HepG2 (cell line): ENCODE measurements around the gene RSF1. TPM values are rescaled to one million over a fixed set of nuclear protein-coding genes. Genes with fewer than 3 reads are reported as not detected.

Source experiments
- ATAC-seq: fragments of 200-7000 bp; cut with Tn5 transposase; 3 replicates; pipeline ENCODE4 v1.9.1; 2020; ENCODE audit warnings: mild to moderate bottlenecking, moderate library complexity
- BruUV-seq: library from RNA; stranded (reverse); fragments of 400-500 nt; replicated peaks from 2 replicates; lab custom pipeline; 2021; lab: Mats Ljungman, UMichigan
- CTCF ChIA-PET: fragments of 300-600 bp; formaldehyde crosslinking; extraction: SDS; loops from one replicate; lab custom pipeline; 2021; ENCODE audit warnings: low total read pairs, inconsistent platforms, low intra/inter-chr PET ratio; lab: Yijun Ruan, JAX
- POLR2A ChIA-PET: fragments of 350-600 bp; sonication (Branson Sonifier 250); formaldehyde crosslinking; loops from one replicate; lab custom pipeline; 2020; ENCODE audit warnings: antibody characterized with exemption, inconsistent platforms; lab: Yijun Ruan, JAX
- DNase-seq: peaks from one replicate; pipeline ENCODE4 v3.0.0-alpha.2; 2015; ENCODE audit warnings: low spot score
- FAIRE-seq: peaks from 3 replicates; lab custom pipeline; 2011; peaks lifted over from hg19 to GRCh38; lab: Jason Lieb, UNC
- H2AFZ ChIP-seq: one replicate; pipeline ENCODE4 v1.6.1; 2011; ENCODE audit warnings: low read length, inconsistent platforms
- H3K27ac ChIP-seq: fragments of 300-600 bp; 3 replicates; pipeline ENCODE4 v1.8.0; 2011; ENCODE audit warnings: mixed run types, mild to moderate bottlenecking, mixed read lengths, low read length, inconsistent platforms; ENCODE audit not compliant: insufficient read depth; ENCODE audit errors: extremely low read length
- H3K27me3 ChIP-seq, 2 experiments: fragments of 200-600 bp in 1 of 2; 2 replicates in 1 of 2; 3 replicates in 1 of 2; pipeline versions ENCODE4 v1.6.0 to v1.8.0; 2011; ENCODE audit warnings: low read length in 2 of 2, mild to moderate bottlenecking in 2 of 2, moderate library complexity in 2 of 2, inconsistent platforms in 1 of 2; ENCODE audit not compliant: insufficient read depth in 2 of 2, control insufficient read depth in 1 of 2
- H3K36me3 ChIP-seq, 2 experiments: fragments of 200-600 bp in 1 of 2; replicated peaks in 1 of 2; 2 replicates in 1 of 2; 3 replicates in 1 of 2; pipeline versions ENCODE4 v1.5.1 to v1.8.0; 2011; ENCODE audit warnings: low read length in 2 of 2, inconsistent platforms in 1 of 2; ENCODE audit not compliant: insufficient read depth in 2 of 2, control insufficient read depth in 1 of 2
- H3K4me1 ChIP-seq: 2 replicates; pipeline ENCODE4 v1.5.1; 2012; ENCODE audit warnings: low read length, inconsistent platforms; ENCODE audit not compliant: insufficient read depth
- H3K4me2 ChIP-seq: 2 replicates; pipeline ENCODE4 v1.6.0; 2011; ENCODE audit warnings: low read depth, low read length, inconsistent platforms
- H3K4me3 ChIP-seq, 3 experiments: fragments of 200-600 bp in 1 of 3; sonication (generic), shearing (Covaris generic) in 1 of 3; replicated peaks in 1 of 3; 2 replicates each; pipeline ENCODE4 v1.5.1; 2011 to 2016; ENCODE audit warnings: low read length in 3 of 3, inconsistent platforms in 2 of 3, low read depth in 2 of 3, mild to moderate bottlenecking in 2 of 3, control low read depth in 1 of 3, mixed read lengths in 1 of 3; ENCODE audit not compliant: insufficient read depth in 1 of 3
- H3K79me2 ChIP-seq: one replicate; pipeline ENCODE4 v1.6.1; 2011; ENCODE audit warnings: low read length, inconsistent platforms; ENCODE audit not compliant: insufficient read depth
- H3K9ac ChIP-seq: 2 replicates; pipeline ENCODE4 v1.6.0; 2011; ENCODE audit warnings: mild to moderate bottlenecking, low read depth, low read length, inconsistent platforms; ENCODE audit not compliant: insufficient read depth
- H3K9me3 ChIP-seq: 2 replicates; pipeline ENCODE4 v1.5.1; 2012; ENCODE audit warnings: mild to moderate bottlenecking, low read length
- H4K20me1 ChIP-seq: 2 replicates; pipeline ENCODE4 v1.6.0; 2011; ENCODE audit warnings: inconsistent platforms, mild to moderate bottlenecking, low read length, moderate library complexity; ENCODE audit not compliant: insufficient read depth
- CHD4 ChIP-seq: fragments of 200-600 bp; sonication (generic); IDR thresholded peaks from 2 replicates; pipeline ENCODE4 v1.7.0; 2017; ENCODE audit warnings: mild to moderate bottlenecking, low read length, borderline replicate concordance
- JUNB ChIP-seq: sonication (generic); formaldehyde crosslinking; IDR thresholded peaks from 2 replicates; pipeline ENCODE4 v1.8.0; 2022; ENCODE audit warnings: missing genetic modification reagents, mild to moderate bottlenecking, borderline replicate concordance
- TBL1XR1 ChIP-seq: fragments of 150-350 bp; IDR thresholded peaks from 2 replicates; pipeline ENCODE4 v1.6.1; 2014; ENCODE audit warnings: borderline replicate concordance, low read length; ENCODE audit not compliant: partially characterized antibody
- TBX2 ChIP-seq: sonication (generic); formaldehyde crosslinking; IDR thresholded peaks from 2 replicates; pipeline ENCODE4 v1.5.0; 2020; ENCODE audit warnings: missing genetic modification reagents, mild to moderate bottlenecking, borderline replicate concordance
- THYN1 ChIP-seq: sonication (generic); formaldehyde crosslinking; IDR thresholded peaks from 2 replicates; pipeline ENCODE4 v1.8.1; 2023; ENCODE audit warnings: low read depth, mild to moderate bottlenecking, moderate library complexity, missing genetic modification reagents, borderline replicate concordance
- ZNF724P ChIP-seq: sonication (generic); formaldehyde crosslinking; IDR thresholded peaks from 2 replicates; pipeline ENCODE4 v1.8.0; 2022; ENCODE audit warnings: missing genetic modification reagents, borderline replicate concordance
- ZNF746 ChIP-seq: sonication (generic); formaldehyde crosslinking; IDR thresholded peaks from 2 replicates; pipeline ENCODE4 v1.8.0; 2022; ENCODE audit warnings: mild to moderate bottlenecking, missing genetic modification reagents
- ZNF775 ChIP-seq: sonication (generic); formaldehyde crosslinking; IDR thresholded peaks from 2 replicates; pipeline ENCODE4 v1.4.0; 2020; ENCODE audit warnings: missing genetic modification reagents, mild to moderate bottlenecking, moderate library complexity, borderline replicate concordance
- ZNF781 ChIP-seq: sonication (generic); formaldehyde crosslinking; IDR thresholded peaks from 2 replicates; pipeline ENCODE4 v1.5.1; 2020; ENCODE audit warnings: borderline replicate concordance, mild to moderate bottlenecking, missing genetic modification reagents; ENCODE audit errors: not compliant biosample characterization
- ZNF878 ChIP-seq: sonication (generic); formaldehyde crosslinking; IDR thresholded peaks from 2 replicates; pipeline ENCODE4 v1.8.1; 2023; ENCODE audit warnings: mild to moderate bottlenecking, missing genetic modification reagents, moderate library complexity
- WGBS: methylation state at CpG from one replicate; pipeline ENCODE4 v1.1.6; 2017; ENCODE audit warnings: low lambda C conversion rate; 5-methylcytosine and 5-hydroxymethylcytosine counted together
- in situ Hi-C: cut with HindIII; loops from 2 replicates; pipeline ENCODE4 v1.10.0; 2017; ENCODE audit warnings: low pct_unique_long_range_greater_than_20kb; ENCODE audit not compliant: extremely low pct_ligation_motif_present
- intact Hi-C: fragments of 100-400 bp; cut with micrococcal nuclease; formaldehyde crosslinking; loops from one replicate; pipeline ENCODE4 v1.10.0; 2022; ENCODE audit not compliant: unreplicated experiment
- polyA plus RNA-seq, 8 experiments: library from polyadenylated mRNA; depleted of rRNA in 3 of 8; stranded (reverse) in 7 of 8; unstranded in 1 of 8; fragments of >200 nt; fragmentation: Illumina TruSeq in 4 of 8; extraction: Trizol in 4 of 8; gene quantifications; 2 replicates each; pipeline versions ENCODE4 v1.2.1 to v1.2.3, GENCODE V29; 2011 to 2016; ENCODE audit warnings: low read depth in 4 of 8, missing spikeins in 1 of 8, mixed read lengths in 1 of 8; ENCODE audit not compliant: insufficient read depth in 1 of 8
- total RNA-seq, 5 experiments: library from RNA; depleted of rRNA; stranded (reverse); fragments of >200 nt; fragmentation: Illumina TruSeq; extraction: Trizol; gene quantifications; 2 replicates each; pipeline ENCODE4 v1.2.3, GENCODE V29; 2016; ENCODE audit warnings: low read depth in 1 of 5
- TF ChIP-seq, protein P1 (sequence below): sonication (generic); formaldehyde crosslinking; IDR thresholded peaks from 2 replicates; pipeline ENCODE4 v1.8.1; 2023; ENCODE audit warnings: missing genetic modification reagents, inconsistent platforms, borderline replicate concordance
- TF ChIP-seq, protein P2 (sequence below): sonication (generic); formaldehyde crosslinking; IDR thresholded peaks from 2 replicates; pipeline ENCODE4 v1.4.0; 2020; ENCODE audit warnings: missing genetic modification reagents
- TF ChIP-seq, protein P3 (sequence below): sonication (generic); formaldehyde crosslinking; IDR thresholded peaks from 2 replicates; pipeline ENCODE4 v1.4.0; 2020; ENCODE audit warnings: missing genetic modification reagents
- TF ChIP-seq, protein P4 (sequence below): sonication (generic); formaldehyde crosslinking; IDR thresholded peaks from 2 replicates; pipeline ENCODE4 v1.5.0; 2020; ENCODE audit warnings: missing genetic modification reagents
- TF ChIP-seq, protein P5 (sequence below): sonication (generic); formaldehyde crosslinking; IDR thresholded peaks from 2 replicates; pipeline ENCODE4 v1.8.1; 2022; ENCODE audit warnings: low read depth, mild to moderate bottlenecking, missing genetic modification reagents

The RSF1 gene
- total and polyA plus RNA-seq, 2 of the 13 experiments (the other 11 are each of a cell fraction or from before 2014, with no cell fraction given): 15.5 to 33.1 TPM

DNA sequence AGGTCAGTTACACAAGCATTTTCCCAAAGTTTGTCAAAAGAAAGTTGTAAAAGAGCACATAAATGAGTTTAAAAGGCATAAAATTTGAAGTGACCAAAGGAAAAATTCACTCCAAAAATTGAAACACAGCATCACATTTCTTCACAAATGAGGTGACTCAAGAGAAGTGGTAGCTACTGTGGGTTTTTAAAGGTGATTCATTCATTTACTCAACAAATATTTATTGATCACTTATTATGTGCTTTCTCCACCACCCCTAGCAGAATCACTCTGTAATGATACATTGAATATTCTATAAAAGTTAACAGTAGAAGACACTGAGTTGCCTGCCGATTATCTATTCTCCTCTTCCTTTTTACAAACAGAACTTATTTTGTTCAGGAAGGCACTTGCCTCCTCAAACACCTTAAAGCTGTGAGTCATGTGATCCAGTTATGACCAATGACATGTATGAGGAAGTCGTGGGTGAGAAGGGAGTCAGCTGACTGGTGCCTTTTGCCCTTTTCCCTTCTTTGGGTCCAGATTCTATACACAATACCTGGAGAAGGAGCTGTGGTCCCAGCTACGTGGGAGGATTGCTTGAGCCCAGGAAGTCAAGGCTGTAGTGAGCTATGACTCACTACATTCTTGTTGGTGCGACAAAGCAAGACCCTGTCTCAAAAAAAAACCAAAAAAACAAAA is 115.2 kb downstream of the RSF1 start:
- CTCF ChIA-PET: no interaction called here
- peaks cover 33% of the 10 kb centered on the region for H3K4me1 ChIP-seq
- in situ Hi-C loops: no loop called here
- peak; percentile 71 for ATAC-seq
- intact Hi-C loops: no loop called here
- no peak overlapping the region for H3K4me3 ChIP-seq
- H3K36me3 ChIP-seq: peaks cover 2 to 6% of the 10 kb centered on the region in 2 experiments; a peak in 3 of 5 replicates
- BruUV-seq: no TSS peak
- no peaks in the 10 kb centered on the region for H3K9me3 ChIP-seq
- H3K79me2 ChIP-seq: no peaks in the 10 kb centered on the region
- H3K27ac ChIP-seq: peak overlapping the region; percentile 36
- peak; percentile 30 for FAIRE-seq
- no peaks in the 10 kb centered on the region for H4K20me1 ChIP-seq
- H3K27me3 ChIP-seq: no peaks in the 10 kb centered on the region
- WGBS: 50% methylated on average over 4 of the region's 4 CpGs
- no peak overlapping the region for H3K9ac ChIP-seq
- POLR2A ChIA-PET: interaction anchor here (0.7 to 2.1 kb wide), 6 partner anchors 9 to 289 kb away, joined by 3 to 9 read pairs (median 3); partner anchors contain the start of genes AQP11 and INTS4
- H3K4me2 ChIP-seq: no peak overlapping the region
- DNase-seq: peak; percentile 71
- no peak overlapping the region for H2AFZ ChIP-seq
- TF ChIP-seq, protein P1, sequence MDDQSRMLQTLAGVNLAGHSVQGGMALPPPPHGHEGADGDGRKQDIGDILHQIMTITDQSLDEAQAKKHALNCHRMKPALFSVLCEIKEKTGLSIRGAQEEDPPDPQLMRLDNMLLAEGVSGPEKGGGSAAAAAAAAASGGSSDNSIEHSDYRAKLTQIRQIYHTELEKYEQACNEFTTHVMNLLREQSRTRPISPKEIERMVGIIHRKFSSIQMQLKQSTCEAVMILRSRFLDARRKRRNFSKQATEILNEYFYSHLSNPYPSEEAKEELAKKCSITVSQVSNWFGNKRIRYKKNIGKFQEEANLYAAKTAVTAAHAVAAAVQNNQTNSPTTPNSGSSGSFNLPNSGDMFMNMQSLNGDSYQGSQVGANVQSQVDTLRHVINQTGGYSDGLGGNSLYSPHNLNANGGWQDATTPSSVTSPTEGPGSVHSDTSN (CRISPR knock-in tag): no peak
- TF ChIP-seq TBX2 (CRISPR knock-in tag) (no peak), JUNB (no peak), ZNF724P (CRISPR knock-in tag) (no peak), ZNF775 (no peak), THYN1 (CRISPR knock-in tag) (no peak), ZNF746 (CRISPR knock-in tag) (no peak), ZNF878 (CRISPR knock-in tag) (no peak), CHD4 (no peak), TBL1XR1 (no peak), ZNF781 (CRISPR knock-in tag) (no peak)
- TF ChIP-seq, protein P2, sequence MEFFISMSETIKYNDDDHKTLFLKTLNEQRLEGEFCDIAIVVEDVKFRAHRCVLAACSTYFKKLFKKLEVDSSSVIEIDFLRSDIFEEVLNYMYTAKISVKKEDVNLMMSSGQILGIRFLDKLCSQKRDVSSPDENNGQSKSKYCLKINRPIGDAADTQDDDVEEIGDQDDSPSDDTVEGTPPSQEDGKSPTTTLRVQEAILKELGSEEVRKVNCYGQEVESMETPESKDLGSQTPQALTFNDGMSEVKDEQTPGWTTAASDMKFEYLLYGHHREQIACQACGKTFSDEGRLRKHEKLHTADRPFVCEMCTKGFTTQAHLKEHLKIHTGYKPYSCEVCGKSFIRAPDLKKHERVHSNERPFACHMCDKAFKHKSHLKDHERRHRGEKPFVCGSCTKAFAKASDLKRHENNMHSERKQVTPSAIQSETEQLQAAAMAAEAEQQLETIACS (CRISPR knock-in tag): no peak
- TF ChIP-seq, protein P3, sequence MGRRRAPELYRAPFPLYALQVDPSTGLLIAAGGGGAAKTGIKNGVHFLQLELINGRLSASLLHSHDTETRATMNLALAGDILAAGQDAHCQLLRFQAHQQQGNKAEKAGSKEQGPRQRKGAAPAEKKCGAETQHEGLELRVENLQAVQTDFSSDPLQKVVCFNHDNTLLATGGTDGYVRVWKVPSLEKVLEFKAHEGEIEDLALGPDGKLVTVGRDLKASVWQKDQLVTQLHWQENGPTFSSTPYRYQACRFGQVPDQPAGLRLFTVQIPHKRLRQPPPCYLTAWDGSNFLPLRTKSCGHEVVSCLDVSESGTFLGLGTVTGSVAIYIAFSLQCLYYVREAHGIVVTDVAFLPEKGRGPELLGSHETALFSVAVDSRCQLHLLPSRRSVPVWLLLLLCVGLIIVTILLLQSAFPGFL (CRISPR knock-in tag): no peak
- TF ChIP-seq, protein P4, sequence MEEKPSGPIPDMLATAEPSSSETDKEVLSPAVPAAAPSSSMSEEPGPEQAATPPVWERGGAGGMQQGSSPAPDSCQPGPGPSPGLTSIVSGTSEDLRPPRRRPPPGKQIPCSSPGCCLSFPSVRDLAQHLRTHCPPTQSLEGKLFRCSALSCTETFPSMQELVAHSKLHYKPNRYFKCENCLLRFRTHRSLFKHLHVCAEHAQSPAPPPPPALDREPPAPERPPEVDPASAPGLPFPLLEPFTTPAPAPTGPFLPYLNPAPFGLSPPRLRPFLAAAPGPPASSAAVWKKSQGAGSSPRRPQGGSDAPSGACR (CRISPR knock-in tag): no peak
- TF ChIP-seq, protein P5, sequence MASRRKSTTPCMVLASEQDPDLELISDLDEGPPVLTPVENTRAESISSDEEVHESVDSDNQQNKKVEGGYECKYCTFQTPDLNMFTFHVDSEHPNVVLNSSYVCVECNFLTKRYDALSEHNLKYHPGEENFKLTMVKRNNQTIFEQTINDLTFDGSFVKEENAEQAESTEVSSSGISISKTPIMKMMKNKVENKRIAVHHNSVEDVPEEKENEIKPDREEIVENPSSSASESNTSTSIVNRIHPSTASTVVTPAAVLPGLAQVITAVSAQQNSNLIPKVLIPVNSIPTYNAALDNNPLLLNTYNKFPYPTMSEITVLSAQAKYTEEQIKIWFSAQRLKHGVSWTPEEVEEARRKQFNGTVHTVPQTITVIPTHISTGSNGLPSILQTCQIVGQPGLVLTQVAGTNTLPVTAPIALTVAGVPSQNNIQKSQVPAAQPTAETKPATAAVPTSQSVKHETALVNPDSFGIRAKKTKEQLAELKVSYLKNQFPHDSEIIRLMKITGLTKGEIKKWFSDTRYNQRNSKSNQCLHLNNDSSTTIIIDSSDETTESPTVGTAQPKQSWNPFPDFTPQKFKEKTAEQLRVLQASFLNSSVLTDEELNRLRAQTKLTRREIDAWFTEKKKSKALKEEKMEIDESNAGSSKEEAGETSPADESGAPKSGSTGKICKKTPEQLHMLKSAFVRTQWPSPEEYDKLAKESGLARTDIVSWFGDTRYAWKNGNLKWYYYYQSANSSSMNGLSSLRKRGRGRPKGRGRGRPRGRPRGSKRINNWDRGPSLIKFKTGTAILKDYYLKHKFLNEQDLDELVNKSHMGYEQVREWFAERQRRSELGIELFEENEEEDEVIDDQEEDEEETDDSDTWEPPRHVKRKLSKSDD: no peak
